GM19324 (cell line): ENCODE measurements around the gene GPRASP3.
"Not testable (repeated sequence)": the region's sequence is repeated elsewhere in the genome, so short reads cannot be mapped to it uniquely, and the experiment has no call there.

Experiments used
- ATAC-seq: cut with Tn5 transposase; IDR thresholded peaks from one replicate; pipeline ENCODE4 v1.9.1; 2021; ENCODE audit warnings: mild to moderate bottlenecking, moderate library complexity; ENCODE audit not compliant: unreplicated experiment, low FRiP score

The GPRASP3 gene

DNA sequence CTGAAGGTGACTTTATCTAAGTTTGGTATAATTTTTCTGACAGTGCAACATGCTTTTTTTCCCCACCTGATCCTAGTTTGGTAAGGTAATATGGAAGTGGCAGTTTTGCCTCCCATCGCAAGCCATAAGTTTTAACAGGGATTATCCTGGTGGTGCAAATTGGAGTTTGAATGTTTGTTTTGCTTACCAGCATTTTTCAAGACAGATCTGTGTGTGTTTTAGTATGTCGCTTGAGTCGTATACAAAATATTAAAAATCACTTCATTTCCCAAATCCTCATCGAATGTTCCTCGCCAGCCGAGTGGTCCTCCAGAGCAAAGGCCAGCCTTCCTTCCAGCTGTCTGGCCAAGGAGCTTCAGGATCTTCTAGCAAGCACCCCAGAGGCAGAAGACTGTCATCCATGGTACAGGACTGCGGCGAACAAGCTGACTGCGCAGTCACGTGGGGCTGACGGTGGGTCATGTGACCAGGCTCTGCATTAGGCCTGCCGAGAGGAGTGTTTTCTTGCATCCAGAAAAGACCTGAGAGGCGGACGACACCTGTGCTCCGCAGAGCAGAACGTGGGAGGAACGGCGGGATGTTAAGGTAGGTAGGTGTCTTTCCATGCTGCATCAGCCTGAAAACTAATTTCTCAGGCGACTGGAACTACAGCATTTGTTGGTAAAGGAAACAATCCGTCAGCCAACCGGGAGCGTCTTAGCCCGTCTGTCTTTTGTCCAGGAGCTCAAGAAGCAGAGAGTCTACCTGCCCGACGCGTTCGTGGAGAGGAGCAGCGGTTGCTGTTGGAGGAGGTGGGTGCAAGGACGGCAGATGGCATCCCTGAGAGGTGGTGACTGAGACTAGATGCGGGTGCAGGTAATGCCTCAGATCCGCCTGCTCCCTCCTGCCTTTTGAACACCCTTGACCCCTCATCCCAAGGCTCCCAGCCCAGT, at the start of gene GPRASP3:
Gene GPRASP3 (plus strand): TSS at position 507 of the 932 bp plus-strand sequence. CDS start 28,253 bp downstream, outside the sequence.
- peak; percentile 96 for ATAC-seq

DNA sequence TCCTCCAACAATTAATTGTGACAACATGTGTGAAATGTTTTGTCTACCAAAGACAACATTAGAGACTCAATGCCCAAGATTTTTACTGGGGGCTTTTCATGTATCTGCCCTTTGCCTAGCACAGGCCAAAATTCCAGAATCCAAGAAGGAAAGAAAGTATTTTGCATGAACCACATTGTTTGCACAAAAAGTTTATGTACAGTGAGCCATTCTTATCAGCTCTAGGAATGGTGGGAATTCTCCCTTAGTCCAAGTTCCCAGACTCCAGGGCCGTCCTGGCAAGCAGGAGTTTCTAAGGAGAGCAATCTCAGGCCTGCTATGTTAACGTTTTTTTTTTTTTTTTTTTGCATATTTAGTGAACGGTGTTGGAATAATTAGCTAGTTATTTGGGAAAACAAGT, 47.7 kb upstream of the GPRASP3 start:
- ATAC-seq = no peak

GRCh38 chrX:102677479-102677878, 43.1 kb upstream of the GPRASP3 start:
- ATAC-seq = not testable (repeated sequence)

DNA sequence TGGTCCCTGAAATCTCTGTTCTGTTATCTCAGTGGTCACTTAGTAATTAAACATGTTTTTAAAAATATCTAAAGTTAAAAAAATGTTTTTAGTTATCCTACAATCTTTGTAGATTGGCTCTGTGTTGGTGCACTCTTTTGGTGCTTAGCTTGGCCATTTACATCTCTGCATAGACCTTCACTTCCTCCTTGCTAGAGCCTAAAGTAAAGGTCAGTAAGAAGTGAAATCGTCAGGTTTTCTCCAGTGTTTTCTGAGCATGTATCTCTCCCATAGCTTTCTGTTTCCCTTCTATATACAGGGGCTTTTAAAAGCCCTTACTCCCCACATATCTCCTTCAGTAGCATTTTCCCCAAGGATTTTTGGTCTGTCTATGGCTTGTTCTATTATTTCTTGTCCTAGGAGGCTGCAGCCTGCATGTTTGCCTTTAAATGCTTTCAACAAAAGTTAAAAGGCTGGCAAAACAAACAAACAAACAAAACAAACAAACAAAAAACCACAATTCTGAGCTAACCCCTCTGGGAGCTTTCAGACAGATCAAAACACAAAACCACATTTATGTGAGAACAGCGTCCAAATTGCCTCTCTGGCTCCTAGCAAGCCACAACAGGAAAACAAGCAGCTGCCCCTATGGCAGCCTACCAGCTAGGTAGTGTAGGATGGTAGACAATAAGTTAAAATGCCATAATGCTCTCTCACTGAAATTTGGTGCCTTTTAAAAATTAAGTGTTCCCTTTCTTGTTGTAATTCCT, 35.6 kb upstream of the GPRASP3 start:
- ATAC-seq = peak; percentile 46

GRCh38 chrX:102694749-102695148, 25.8 kb upstream of the GPRASP3 start:
- no peak for ATAC-seq

DNA sequence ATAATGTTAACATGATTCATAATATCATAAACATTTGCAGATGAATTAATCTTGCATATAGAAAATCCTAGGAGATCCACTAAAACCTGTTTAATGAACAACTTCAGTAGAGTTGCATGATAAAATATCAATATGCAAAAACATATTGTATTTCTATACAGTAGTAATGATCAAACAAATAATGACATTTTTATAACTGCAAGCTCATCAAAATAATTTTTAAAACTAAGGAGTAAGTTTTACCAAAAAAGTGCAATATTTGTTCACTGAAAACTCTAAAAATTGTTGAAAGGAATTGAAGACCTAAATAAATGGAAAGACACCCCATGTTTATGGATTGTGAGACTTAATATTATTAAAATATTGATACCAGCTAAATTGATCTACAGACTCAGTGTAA, 24.2 kb upstream of the GPRASP3 start:
- ATAC-seq = no peak

DNA sequence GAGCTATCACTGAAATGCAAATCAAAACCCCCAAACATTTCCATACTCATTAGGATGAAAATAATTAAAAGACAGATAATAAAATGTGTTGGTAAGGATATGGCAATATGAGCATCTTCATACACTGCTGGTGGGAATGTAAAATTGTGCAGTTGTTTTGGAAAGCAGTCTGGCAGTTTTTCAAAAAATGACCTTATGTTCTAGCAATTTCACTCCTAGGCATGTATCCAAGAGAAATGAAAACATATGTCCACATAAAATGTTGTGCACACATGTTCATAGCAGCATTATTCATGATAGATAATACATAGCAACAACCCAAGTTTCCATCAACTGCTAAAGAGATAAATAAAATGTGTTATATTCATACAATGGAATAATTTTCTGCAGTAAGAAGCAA, 23.0 kb upstream of the GPRASP3 start:
- no peak for ATAC-seq

DNA sequence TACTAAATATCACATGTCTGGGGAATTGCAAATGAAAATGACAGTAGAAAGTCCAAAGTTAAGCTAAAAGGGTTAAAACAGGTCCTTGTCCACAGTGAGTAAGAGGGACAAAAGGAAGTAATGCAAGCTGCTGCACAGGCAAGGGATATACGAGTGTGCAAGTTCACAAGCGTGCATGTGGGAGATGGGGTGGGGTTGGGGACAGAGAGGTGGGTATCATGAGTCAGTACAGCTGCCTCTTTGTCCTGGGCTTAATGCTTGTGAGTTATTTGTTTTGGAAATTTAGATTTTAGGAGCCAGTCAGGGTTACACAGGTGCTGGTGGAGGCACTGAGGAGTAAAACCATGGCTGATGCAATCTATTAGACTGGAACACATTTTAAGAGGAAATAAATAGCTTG, 11.6 kb upstream of the GPRASP3 start:
- ATAC-seq = no peak

GRCh38 chrX:102711872-102712215, 8.7 kb upstream of the GPRASP3 start:
- no peak for ATAC-seq

DNA sequence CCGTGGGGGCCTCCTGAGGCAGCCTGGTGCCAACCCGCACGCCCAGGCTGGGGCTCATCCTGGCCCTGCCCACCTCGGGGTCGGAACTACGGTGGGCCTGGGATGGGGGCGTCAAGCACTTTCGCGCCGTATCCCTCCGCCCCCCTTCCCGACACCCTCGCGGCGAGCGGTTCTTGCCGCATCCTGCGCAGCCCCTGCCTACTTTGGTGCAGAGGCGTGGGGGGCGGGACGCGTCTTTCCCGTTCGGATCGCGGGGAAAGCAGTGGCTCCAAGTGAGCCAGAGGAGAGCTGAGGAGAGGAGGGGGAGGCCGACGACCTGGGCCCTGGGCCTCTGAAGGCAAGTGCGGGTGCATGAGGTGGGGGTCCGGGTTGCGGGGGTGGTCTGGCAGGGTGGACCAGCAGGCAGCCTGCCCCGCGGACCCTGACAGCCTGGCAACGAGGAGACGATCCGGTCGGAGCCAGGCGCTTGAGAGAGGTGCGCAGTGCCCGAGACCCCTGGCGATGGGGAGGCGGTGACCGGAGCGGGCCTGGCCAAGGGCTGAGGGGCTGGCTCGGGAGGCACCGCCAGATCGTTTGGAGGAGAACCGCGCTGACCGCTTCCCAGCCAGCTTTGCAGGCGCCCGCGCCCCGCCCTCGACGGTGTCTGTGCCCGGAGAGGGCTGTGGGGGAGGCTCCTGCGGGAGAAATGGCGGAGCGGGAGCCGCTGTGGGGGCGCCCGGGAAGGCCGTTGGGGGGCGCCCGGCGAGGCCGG, 8.2 kb upstream of the GPRASP3 start, which contains the start of gene GPRASP2:
Gene GPRASP2 (plus strand): TSS at position 233 of the 751 bp plus-strand sequence. CDS start 2,422 bp downstream, outside the sequence.
- no peak for ATAC-seq

DNA sequence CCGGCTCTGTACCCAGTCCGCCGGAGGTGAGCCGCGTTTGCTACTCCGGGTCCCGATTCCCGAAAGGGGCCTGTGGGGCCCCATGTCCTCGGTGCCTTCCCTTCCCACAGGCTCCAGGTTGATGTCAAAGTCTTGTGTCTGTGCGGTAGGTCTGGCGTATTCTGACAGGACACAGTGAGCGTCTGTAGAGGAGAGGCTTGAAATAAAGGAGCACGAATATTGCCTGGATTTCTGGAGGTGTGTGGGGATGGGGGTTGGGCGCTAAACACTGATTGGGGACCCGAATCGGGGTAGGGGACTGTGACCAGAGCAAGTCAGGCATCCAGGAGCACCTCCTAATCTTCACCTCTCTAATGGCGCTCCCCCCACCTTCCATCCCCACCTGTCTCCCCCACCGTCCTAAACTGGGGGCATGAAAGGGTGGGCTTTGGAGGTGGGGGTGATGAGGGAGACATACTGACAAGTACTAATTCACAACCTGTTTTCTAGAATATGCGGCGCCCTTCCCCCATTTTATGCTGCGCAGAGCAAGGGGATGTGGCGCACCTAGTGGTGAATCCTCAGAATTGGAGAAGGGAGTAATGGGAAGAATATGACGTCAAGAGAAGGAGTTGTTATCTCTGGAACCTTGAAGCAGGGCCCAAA, 7.4 kb upstream of the GPRASP3 start:
- no peak for ATAC-seq

GRCh38 chrX:102714994-102715393, 5.5 kb upstream of the GPRASP3 start:
- no peak for ATAC-seq

DNA sequence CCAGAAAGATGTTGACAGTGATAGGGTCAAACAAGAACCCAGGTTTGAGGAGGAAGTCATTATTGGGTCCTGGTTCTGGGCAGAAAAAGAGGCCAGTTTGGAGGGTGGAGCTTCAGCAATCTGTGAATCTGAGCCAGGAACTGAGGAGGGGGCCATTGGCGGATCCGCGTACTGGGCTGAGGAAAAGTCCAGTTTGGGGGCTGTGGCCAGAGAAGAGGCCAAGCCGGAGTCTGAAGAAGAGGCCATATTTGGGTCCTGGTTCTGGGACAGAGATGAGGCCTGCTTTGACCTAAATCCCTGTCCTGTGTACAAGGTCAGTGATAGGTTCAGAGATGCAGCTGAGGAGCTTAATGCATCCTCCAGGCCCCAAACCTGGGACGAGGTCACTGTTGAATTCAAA, 4.6 kb upstream of the GPRASP3 start:
- no peak for ATAC-seq

- ATAC-seq = not testable (repeated sequence)
Measured at GRCh38 chrX:102721169-102721506, 595 bp downstream of the GPRASP3 start.

- no peak for ATAC-seq
Measured at GRCh38 chrX:102723456-102723855, 2.9 kb downstream of the GPRASP3 start.

GRCh38 chrX:102727761-102728160, 7.2 kb downstream of the GPRASP3 start:
- ATAC-seq = no peak

- no peak for ATAC-seq
Measured at GRCh38 chrX:102728646-102729045, 8.1 kb downstream of the GPRASP3 start.

DNA sequence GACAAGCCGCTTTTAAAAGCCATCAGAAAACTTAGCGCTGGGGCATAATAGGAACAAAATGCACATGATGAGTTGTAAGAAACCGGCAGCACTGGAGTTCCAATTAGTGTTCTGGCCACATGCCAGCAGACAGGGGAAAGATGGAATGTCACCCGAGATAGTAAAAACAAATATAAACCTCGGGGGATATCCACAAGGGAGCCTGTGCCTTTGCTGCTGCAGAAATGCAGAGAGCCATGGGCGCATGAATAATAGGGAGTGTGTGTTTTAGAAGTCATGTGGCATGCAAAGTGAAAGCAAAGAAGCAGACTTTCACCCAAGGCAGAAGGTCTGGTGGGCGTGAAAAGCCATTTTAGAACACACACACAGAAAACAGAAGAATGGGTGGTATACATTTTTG, 19.1 kb downstream of the GPRASP3 start:
- no peak for ATAC-seq

DNA sequence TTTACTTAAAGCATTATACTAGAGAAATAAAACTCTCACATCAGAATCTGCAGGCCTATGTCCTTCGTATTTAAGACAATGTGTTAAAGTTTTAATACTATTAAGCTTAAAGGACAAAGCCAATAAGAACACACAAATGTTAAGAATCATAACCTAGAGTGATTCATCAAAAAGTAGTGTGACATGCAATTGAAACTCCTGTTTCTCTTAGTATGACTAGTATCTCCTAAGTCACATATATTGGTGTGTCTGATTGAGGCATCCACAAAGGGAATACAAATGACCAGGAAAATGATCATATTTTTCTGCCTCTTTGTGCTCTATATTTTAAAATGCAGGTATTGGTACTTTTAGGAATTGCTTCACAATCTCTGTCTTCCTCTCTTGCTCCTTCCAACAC, 23.8 kb downstream of the GPRASP3 start:
- no peak for ATAC-seq

GRCh38 chrX:102745513-102745856, 24.9 kb downstream of the GPRASP3 start:
- ATAC-seq = no peak
